ENCODE measurements around the gene FADD.
"Not testable (repeated sequence)": the region's sequence is repeated elsewhere in the genome, so short reads cannot be mapped to it uniquely, and the experiment has no call there.

The FADD gene

DNA sequence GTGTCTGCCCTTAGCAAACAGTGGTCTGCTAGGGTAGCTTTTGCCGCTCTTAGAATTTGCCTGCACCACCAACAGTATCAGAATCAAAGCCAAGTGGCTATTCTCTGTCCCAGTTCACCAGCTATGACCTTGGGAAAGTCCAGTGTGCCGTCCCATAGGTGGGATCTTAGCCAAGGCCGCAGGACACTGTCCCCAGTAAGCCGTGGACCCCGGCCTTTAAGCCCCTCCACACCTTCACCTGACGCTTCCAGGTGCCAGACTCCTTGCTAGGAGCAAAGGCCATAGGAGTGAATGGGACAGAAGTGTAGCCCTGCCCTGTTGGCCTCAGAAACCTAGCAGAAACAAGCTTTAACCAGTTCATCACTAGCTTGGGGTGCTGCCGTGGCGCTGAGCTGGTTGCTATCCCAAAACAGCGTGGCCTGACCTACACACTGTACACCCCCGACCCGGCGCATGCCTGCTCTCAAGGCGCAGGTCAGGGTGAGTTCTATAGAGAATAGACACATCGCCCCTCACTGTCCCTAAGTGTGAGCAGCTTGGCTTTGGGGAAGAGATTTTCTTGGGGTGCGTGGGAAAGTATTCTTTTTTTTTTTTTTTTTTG, 4.5 kb downstream of the FADD start:
- Histone ChIP-seq H3K27me3 (ENCODE audit: control insufficient read depth, insufficient read depth, low read length) (no peaks in the 10 kb centered on the region), H3K36me3 (ENCODE audit: control insufficient read depth, insufficient read depth, low read length) (peaks cover 17% of the 10 kb centered on the region), H3K9ac (ENCODE audit: low read depth, low read length) (no peak overlapping the region)

DNA sequence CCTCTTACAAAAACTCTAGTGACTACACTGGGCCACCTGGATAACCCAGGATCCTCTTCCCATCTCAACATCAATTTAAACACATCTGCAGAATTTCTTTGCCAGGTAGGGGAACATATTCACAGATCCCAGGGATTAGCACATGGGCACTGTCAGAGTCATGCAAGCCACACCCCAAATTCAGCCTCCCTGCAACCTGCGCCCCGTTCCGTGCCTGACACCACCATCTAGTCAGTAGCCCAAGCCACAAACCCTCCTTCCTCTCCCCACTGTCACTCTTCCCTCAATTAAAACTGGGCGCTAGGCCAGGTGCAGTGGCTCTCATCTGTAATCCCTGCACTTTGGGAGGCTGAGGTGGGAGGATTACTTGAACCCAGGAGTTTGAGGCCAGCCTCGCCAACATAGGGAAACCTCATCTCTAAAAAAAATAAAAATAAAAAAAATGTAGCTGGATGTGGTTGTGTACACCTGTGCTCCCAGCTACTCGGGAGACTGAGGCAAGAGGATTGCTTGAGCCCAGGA, 6.4 kb downstream of the FADD start:
- Histone ChIP-seq H3K4me3 (ENCODE audit: low read depth, low read length) (no peak overlapping the region), H3K9me3 (ENCODE audit: control insufficient read depth, insufficient read depth, low read length) (no peaks in the 10 kb centered on the region), H3K36me3 (ENCODE audit: control insufficient read depth, insufficient read depth, low read length) (peaks cover 17% of the 10 kb centered on the region), H3K4me1 (ENCODE audit: control insufficient read depth, insufficient read depth, low read length) (peaks cover 5% of the 10 kb centered on the region), H3K9ac (ENCODE audit: low read depth, low read length) (no peak overlapping the region), H3K27me3 (ENCODE audit: control insufficient read depth, insufficient read depth, low read length) (no peaks in the 10 kb centered on the region)

More for the DNA sequence above, 4.5 kb downstream of the FADD start:
- no peak overlapping the region for H3K4me3 ChIP-seq (ENCODE audit: low read depth, low read length)
- H3K4me1 ChIP-seq (ENCODE audit: control insufficient read depth, insufficient read depth, low read length): peaks cover 11% of the 10 kb centered on the region
- H3K9me3 ChIP-seq (ENCODE audit: control insufficient read depth, insufficient read depth, low read length): no peaks in the 10 kb centered on the region

DNA sequence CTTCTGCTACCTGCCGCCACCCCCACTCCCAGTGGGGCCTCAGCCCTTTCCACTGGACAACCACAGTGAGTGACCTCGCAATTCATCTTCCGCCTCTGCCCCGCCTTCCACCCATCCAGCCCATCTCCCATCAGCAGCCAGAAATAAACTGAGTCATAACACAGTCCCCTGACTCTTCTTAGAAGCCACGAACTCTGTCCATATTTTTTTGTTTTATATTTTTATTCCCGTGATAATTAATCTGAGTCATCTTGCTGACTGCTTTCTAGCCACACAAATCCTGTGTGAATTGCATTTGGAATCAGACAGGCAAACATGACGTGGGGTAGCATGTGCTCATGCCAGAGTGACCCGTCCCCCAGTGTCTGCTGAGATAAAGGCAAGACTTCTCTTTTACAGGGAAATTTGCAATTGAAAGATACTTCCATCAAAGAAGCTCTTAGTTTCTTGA, 7.0 kb downstream of the FADD start:
- Histone ChIP-seq H3K4me3 (ENCODE audit: low read depth, low read length) (no peak overlapping the region), H3K4me1 (ENCODE audit: control insufficient read depth, insufficient read depth, low read length) (no peaks in the 10 kb centered on the region), H3K9me3 (ENCODE audit: control insufficient read depth, insufficient read depth, low read length) (no peaks in the 10 kb centered on the region), H3K36me3 (ENCODE audit: control insufficient read depth, insufficient read depth, low read length) (peaks cover 17% of the 10 kb centered on the region), H3K27me3 (ENCODE audit: control insufficient read depth, insufficient read depth, low read length) (no peaks in the 10 kb centered on the region), H3K9ac (ENCODE audit: low read depth, low read length) (no peak overlapping the region)

DNA sequence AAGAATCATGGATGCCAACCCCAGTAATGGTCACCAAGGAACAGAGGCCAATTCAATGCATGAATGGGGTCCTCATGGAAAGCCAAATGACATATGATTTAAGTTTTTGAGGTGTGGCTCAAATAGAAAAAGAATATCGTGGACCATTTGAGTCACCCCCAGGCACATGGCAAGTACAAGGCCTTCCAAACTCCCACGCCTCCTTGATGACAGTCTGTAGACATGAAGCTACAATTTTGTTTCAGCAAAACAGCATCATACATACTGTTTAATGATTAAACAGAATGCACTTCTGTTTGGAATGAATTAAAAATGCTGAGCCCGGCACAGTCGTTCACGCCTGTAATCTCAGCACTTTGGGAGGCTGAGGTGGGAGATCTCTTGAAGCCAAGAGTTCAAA, 7.4 kb downstream of the FADD start:
- H3K36me3 ChIP-seq (ENCODE audit: control insufficient read depth, insufficient read depth, low read length): peaks cover 17% of the 10 kb centered on the region
- no peaks in the 10 kb centered on the region for H3K27me3 ChIP-seq (ENCODE audit: control insufficient read depth, insufficient read depth, low read length)
- no peaks in the 10 kb centered on the region for H3K4me1 ChIP-seq (ENCODE audit: control insufficient read depth, insufficient read depth, low read length)
- no peak overlapping the region for H3K4me3 ChIP-seq (ENCODE audit: low read depth, low read length)
- H3K9me3 ChIP-seq (ENCODE audit: control insufficient read depth, insufficient read depth, low read length): no peaks in the 10 kb centered on the region
- H3K9ac ChIP-seq (ENCODE audit: low read depth, low read length): no peak overlapping the region

DNA sequence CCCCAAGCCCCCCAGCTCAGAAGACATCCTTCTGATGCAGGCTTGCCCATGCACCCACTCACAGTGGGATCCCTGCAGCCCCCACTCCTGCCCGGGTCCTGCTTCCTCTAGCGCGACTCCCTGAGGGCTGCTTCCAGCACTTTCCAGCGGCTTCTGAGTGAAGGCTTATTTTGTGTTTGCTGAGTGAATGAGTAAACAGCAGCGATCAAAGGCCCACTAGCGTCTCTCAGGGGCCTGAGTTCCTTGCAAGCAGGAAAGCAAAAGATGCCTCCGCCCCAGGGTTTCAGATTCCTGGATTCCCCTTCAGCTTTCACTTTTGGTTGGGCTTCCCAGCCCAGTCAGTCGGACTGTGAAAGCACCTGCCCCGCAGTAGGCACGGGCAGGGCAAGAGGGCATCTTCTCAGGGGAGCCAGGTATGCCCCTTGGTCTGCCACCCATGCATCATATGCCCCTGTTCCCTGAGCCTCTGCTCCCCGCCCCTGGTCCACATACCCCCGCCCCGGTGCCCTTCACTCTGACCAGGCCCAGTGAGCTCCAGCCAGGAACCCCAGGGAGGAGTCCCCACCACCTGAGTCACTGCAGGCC, 9.2 kb downstream of the FADD start:
- Histone ChIP-seq H3K4me3 (ENCODE audit: low read depth, low read length) (no peak overlapping the region), H3K9me3 (ENCODE audit: control insufficient read depth, insufficient read depth, low read length) (no peaks in the 10 kb centered on the region), H3K4me1 (ENCODE audit: control insufficient read depth, insufficient read depth, low read length) (no peaks in the 10 kb centered on the region), H3K27me3 (ENCODE audit: control insufficient read depth, insufficient read depth, low read length) (no peaks in the 10 kb centered on the region), H3K9ac (ENCODE audit: low read depth, low read length) (no peak overlapping the region), H3K36me3 (ENCODE audit: control insufficient read depth, insufficient read depth, low read length) (peaks cover 6% of the 10 kb centered on the region)

DNA sequence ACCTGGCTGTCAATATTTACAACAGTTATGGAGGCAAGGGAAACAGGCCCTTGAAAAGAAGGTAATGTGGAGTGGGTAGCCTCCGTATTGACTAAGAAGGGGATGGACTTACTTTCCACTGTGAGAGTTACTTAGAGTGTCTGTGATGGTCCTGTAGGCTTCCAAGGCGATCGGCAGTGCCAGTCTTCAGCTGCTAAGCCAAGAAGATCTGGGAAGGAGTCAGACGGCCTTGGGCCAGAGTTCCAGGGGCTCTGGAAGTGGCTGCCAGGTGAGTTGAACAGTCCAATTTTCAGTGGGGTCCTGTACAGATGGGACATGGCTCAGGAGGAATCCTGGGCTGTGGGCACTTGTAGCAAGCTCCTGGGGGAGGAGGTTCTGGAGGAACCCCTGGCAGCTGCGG, 14.3 kb downstream of the FADD start:
- not testable (repeated sequence) for H3K4me1 ChIP-seq (ENCODE audit: control insufficient read depth, insufficient read depth, low read length); H3K9ac ChIP-seq (ENCODE audit: low read depth, low read length); H3K4me3 ChIP-seq (ENCODE audit: low read depth, low read length); H3K9me3 ChIP-seq (ENCODE audit: control insufficient read depth, insufficient read depth, low read length); H3K36me3 ChIP-seq (ENCODE audit: control insufficient read depth, insufficient read depth, low read length); H3K27me3 ChIP-seq (ENCODE audit: control insufficient read depth, insufficient read depth, low read length)

DNA sequence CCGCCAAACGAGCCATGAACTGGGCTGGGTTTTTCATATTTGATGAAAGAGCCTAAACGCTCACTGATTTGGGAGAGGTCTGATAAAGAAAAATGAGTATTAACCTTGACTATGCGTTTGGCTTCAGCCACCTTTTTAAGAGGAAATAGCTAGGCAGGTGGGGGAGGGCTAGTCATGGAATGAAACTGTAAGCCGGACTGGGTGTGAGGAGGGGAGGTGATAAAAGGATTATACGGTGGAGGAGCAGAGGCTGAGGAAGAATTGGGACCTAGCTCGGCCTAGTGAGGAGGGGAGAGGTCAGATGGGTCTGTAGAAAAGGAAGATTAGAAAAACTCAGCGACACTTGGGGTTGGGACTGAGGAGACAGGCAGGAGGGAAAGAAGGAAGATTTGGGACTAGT, 15.0 kb downstream of the FADD start:
- not testable (repeated sequence) for H3K27me3 ChIP-seq (ENCODE audit: control insufficient read depth, insufficient read depth, low read length)

DNA sequence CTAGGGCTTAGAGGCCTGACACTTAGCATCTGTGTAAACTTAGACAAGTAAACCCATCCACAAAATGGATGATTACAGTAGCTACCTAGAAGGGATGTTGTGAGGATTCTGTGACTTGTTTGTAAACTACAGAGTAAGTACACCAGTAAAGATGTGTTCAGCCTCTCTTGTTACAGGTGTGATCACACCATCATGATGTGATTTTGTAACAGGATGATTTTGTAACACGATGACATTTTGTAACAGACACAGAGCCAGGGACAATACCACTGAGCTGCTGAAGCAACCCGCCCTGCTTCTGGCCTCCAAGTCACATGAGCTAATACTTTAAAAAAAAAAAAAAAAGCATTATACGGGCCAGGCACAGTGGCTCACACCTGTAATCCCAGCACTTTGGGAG, 17.0 kb downstream of the FADD start:
- Histone ChIP-seq H3K36me3 (ENCODE audit: control insufficient read depth, insufficient read depth, low read length) (no peaks in the 10 kb centered on the region), H3K4me3 (ENCODE audit: low read depth, low read length) (no peak overlapping the region), H3K9ac (ENCODE audit: low read depth, low read length) (no peak overlapping the region), H3K4me1 (ENCODE audit: control insufficient read depth, insufficient read depth, low read length) (no peaks in the 10 kb centered on the region), H3K27me3 (ENCODE audit: control insufficient read depth, insufficient read depth, low read length) (no peaks in the 10 kb centered on the region), H3K9me3 (ENCODE audit: control insufficient read depth, insufficient read depth, low read length) (no peaks in the 10 kb centered on the region)

More for the DNA sequence above, 15.0 kb downstream of the FADD start:
- H3K4me1 ChIP-seq (ENCODE audit: control insufficient read depth, insufficient read depth, low read length); H3K36me3 ChIP-seq (ENCODE audit: control insufficient read depth, insufficient read depth, low read length); H3K4me3 ChIP-seq (ENCODE audit: low read depth, low read length); H3K9me3 ChIP-seq (ENCODE audit: control insufficient read depth, insufficient read depth, low read length); H3K9ac ChIP-seq (ENCODE audit: low read depth, low read length): not testable (repeated sequence)

DNA sequence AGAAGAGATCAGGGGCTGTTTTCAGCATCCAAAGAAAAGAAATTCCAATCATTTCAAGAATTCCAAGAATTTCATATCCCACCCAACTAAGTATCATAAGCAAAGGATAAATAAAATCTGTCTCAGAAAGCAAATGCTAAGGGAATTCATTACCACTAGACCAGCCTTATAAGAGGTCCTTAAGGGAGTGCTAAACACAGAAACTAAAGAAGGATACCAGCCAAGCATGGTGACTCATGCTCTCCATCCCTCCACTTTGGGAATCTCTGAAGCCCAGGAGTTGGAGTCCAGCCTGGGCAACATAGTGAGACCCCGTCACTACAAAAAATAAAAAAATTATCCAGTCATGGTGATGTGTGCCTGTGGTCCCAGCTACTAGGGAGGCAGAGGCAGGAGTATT, 17.8 kb downstream of the FADD start:
- Histone ChIP-seq H3K9ac (ENCODE audit: low read depth, low read length) (no peak overlapping the region), H3K4me1 (ENCODE audit: control insufficient read depth, insufficient read depth, low read length) (no peaks in the 10 kb centered on the region), H3K9me3 (ENCODE audit: control insufficient read depth, insufficient read depth, low read length) (no peaks in the 10 kb centered on the region), H3K4me3 (ENCODE audit: low read depth, low read length) (no peak overlapping the region), H3K27me3 (ENCODE audit: control insufficient read depth, insufficient read depth, low read length) (no peaks in the 10 kb centered on the region), H3K36me3 (ENCODE audit: control insufficient read depth, insufficient read depth, low read length) (no peaks in the 10 kb centered on the region)

DNA sequence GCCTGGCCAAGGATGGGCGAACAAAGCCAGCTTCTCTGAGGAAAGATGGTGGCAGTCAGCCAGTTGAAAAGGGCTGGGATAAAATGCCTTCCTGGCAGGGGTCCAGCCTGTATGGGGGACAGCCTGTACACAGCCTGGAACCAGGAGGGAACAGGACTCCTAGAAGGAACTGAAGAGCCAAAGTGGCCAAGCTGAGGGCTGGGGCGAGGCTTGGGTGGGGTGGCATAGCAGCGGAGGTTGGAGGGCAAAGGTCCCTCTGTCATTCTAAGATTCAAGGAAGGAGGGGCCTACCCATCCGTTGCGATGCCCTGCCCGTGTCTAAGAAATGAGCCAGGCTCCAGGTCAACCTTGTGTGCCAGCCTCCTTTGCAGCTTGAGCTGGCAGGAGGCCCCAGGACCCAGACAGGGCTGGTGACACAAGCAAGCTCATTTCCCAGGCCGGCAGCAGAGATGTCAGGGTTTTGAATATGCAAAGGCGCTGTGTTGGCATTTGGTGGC, 22.6 kb downstream of the FADD start:
- no peaks in the 10 kb centered on the region for H3K36me3 ChIP-seq (ENCODE audit: control insufficient read depth, insufficient read depth, low read length)
- H3K4me1 ChIP-seq (ENCODE audit: control insufficient read depth, insufficient read depth, low read length): peaks cover 5% of the 10 kb centered on the region
- no peak overlapping the region for H3K9ac ChIP-seq (ENCODE audit: low read depth, low read length)
- no peaks in the 10 kb centered on the region for H3K9me3 ChIP-seq (ENCODE audit: control insufficient read depth, insufficient read depth, low read length)
- no peaks in the 10 kb centered on the region for H3K27me3 ChIP-seq (ENCODE audit: control insufficient read depth, insufficient read depth, low read length)
- no peak overlapping the region for H3K4me3 ChIP-seq (ENCODE audit: low read depth, low read length)

DNA sequence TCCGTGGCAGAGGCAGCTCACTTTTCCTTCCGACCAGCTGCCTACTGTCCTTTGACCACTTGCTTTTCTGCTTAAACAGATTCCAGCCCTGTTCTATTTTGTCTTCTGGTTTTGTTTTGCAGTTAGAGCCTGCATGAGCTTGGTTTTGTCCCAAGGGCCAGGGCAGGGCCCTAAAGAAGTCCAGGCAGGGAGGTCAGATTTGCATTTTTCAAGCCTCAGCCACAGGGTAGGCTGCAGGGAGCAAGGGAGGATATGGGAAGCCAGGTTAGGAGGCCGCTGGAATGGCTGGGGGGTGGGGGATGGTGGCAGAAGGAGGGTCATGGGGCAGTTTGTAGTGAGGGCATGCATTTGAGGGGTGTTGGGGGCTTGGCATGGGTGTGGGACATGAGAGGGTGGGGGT, 23.1 kb downstream of the FADD start:
- H3K9ac ChIP-seq (ENCODE audit: low read depth, low read length): no peak overlapping the region
- no peaks in the 10 kb centered on the region for H3K27me3 ChIP-seq (ENCODE audit: control insufficient read depth, insufficient read depth, low read length)
- H3K9me3 ChIP-seq (ENCODE audit: control insufficient read depth, insufficient read depth, low read length): no peaks in the 10 kb centered on the region

DNA sequence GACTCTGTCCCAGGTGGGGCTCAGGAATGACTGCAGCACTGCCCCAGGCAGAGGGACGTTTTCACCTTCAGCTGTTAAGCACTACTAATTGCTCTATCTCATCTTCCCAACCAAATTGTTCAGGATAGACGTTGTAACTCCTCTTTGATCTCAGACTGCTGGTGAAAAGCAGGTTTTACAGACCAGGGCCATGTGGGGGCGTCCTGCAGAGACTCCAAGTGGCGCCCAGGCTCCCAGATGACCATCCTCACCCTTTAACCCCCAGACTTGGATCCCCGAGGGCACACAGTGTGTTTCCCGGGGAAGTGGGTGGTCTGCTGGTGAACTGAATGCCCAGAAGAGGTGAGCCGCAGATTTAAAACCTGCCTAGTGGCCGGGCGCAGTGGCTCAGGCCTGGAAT, 23.9 kb downstream of the FADD start:
- no peak overlapping the region for H3K9ac ChIP-seq (ENCODE audit: low read depth, low read length)
- H3K4me1 ChIP-seq (ENCODE audit: control insufficient read depth, insufficient read depth, low read length): peaks cover 5% of the 10 kb centered on the region
- no peaks in the 10 kb centered on the region for H3K36me3 ChIP-seq (ENCODE audit: control insufficient read depth, insufficient read depth, low read length)
- H3K9me3 ChIP-seq (ENCODE audit: control insufficient read depth, insufficient read depth, low read length): no peaks in the 10 kb centered on the region
- H3K4me3 ChIP-seq (ENCODE audit: low read depth, low read length): no peak overlapping the region
- no peaks in the 10 kb centered on the region for H3K27me3 ChIP-seq (ENCODE audit: control insufficient read depth, insufficient read depth, low read length)

More for the DNA sequence above, 23.1 kb downstream of the FADD start:
- Histone ChIP-seq H3K36me3 (ENCODE audit: control insufficient read depth, insufficient read depth, low read length) (no peaks in the 10 kb centered on the region), H3K4me3 (ENCODE audit: low read depth, low read length) (no peak overlapping the region), H3K4me1 (ENCODE audit: control insufficient read depth, insufficient read depth, low read length) (peaks cover 5% of the 10 kb centered on the region)
